NCI-H748 treated with DMSO at 0.1 percent for 48 hours (cell line): ENCODE results near the gene SMPDL3B.
"Not testable (repeated sequence)": the region's sequence is repeated elsewhere in the genome, so short reads cannot be mapped to it uniquely, and the experiment has no call there.

Experiments used
- DNase-seq: peaks from one replicate; lab custom pipeline; 2025; lab: John Stamatoyannopoulos, UW

SMPDL3B gene

GRCh38 chr1:27970401-27970800 lies 35.6 kb downstream of the SMPDL3B start:
- no peak for DNase-seq

DNA sequence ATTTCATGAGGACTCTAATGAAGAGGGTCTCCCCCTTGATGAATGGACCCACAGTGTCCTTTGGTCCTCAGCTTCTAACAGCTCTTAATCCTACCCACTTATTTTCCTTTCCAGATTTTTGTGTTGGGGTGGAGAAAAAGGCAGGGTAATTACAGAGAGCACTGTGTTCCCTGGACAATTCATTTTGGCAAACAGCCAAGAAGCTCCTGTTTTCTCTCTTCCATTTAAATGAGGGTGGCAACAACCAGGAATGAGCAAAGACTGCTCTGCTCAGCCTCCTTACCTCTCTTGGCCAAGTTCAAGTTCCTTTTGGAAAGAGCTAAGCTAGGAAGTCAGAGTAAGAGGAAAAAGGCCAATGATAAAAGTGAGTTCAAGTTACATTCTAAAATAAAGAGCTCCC lies 36.9 kb downstream of the SMPDL3B start:
- DNase-seq = peak; percentile 5

GRCh38 chr1:27972141-27972540 lies 37.3 kb downstream of the SMPDL3B start:
- no peak for DNase-seq

DNA sequence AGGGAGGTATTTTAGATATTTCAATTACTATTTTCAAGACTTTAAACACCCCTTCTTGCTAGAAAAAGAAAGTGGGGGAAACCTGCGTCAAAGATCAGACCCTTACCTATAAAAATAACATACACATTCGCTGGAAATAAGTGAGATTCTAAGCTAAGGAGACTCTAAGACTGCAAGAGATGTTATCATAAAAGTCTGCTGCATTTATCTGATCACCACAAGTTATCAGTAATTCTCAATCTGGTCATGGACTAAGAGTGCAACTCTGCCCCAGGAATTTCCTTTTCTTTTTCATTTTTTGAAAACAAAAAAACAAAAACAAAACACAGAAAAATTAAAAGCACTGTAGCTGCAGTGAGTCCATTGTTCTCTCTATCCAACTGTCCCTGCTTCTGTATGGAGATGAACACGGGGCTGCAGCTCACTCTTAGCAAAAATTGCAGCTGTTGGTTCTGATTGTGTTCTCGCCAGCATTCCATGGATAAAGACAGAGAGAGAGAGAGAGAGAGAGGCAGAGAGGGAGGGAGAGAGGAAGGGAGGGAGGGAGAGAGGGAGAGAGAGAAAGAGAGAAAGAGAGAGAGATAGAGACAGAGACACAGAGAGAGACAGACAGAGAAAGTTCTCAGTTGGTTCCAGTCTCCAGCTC lies 39.1 kb downstream of the SMPDL3B start:
- DNase-seq = no peak

GRCh38 chr1:27974417-27974781 lies 39.6 kb downstream of the SMPDL3B start:
- DNase-seq = no peak

DNA sequence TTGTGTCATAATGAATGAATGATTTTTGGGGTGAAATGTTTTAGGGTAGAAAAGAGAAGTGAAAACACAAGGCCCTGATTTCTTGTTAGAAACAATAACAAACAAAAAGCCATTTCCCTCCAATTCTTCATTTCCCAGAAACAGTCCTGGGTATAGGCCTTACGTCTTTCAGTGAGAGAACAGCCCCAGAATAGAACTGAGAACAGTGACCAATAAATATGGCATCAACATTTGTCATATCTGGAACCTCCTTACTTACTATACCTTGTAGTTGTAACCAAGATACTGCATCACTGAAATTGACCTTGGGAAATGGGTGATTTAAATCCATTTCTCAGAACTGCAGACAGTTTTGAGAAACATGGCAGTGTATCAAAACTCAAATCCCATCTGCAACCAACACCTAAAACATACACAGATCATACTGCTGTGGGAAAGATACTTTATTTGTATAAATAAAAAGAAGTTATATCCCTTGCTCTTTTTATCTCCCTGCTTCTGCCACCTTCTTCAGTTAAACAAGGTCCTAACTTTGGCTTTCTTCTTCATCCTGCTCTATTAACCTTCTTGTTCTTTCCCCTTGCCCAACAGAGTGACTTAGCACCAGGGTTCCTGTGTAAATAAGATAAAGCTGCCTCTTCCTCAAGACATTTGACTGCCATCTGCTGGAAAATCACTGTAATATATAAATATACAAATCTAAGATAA lies 44.5 kb downstream of the SMPDL3B start:
- DNase-seq = no peak

DNA sequence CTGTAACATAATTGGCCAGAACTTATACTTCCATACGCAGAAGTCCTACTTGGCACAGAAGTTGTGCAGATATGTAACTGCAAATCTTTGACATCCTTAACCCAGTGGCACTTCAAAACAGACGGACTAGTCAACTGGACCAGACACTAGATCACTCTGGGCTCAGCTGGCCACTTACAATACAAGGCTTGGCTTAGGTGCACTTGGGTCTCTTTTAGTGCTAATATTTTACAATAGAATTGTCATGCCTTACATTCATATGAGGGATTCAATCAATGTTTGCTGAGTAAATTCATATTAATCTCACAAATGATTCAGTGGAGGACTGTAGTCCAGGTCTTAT lies 45.0 kb downstream of the SMPDL3B start:
- DNase-seq = no peak

GRCh38 chr1:27980216-27980845 lies 45.5 kb downstream of the SMPDL3B start:
- no peak for DNase-seq

DNA sequence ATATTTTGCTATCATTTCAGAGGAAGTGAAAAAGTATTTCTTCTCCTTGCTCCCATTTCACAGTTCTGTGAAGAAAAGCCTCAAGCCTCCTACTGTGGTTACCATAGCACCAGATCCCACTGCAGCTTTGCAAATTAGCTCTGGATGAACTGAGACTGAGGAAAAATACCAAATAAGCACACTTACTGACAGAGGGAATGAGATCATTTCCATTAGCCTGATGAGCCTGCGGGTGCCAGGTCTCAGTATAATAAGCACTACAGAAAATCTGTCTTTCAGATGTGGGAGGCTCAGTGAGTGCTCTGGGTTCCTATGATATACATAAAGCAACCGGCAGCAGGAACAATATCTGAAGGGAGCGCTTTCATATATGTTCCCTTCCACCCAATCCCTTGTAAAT lies 46.3 kb downstream of the SMPDL3B start:
- no peak for DNase-seq

- DNase-seq = no peak
These were observed 56.2 kb downstream of the SMPDL3B start for GRCh38 chr1:27990920-27991537.

GRCh38 chr1:27992276-27992675 lies 57.5 kb downstream of the SMPDL3B start:
- no peak for DNase-seq

- no peak for DNase-seq
These were observed 58.4 kb downstream of the SMPDL3B start for GRCh38 chr1:27993241-27993640.

GRCh38 chr1:27994060-27994459 lies 59.3 kb downstream of the SMPDL3B start:
- DNase-seq = no peak

DNA sequence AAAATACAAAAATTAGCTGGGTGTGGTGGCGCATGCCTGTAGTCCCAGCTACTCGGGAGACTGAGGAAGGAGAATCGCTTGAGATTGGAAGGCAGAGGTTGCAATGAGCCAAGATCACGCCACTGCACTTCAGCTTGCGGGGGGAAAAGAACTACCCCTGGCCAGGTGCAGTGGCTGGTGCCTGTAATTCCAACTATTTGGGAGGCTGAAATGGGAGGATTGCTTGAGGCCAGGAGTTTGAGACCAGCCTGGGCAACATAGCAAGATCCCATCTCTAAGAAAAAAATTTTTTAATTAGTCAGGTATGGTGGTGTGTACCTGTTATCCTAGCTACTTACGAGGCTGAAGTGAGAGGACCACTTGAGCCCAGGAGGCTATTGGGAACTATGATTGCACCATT lies 59.7 kb downstream of the SMPDL3B start:
- not testable (repeated sequence) for DNase-seq

DNA sequence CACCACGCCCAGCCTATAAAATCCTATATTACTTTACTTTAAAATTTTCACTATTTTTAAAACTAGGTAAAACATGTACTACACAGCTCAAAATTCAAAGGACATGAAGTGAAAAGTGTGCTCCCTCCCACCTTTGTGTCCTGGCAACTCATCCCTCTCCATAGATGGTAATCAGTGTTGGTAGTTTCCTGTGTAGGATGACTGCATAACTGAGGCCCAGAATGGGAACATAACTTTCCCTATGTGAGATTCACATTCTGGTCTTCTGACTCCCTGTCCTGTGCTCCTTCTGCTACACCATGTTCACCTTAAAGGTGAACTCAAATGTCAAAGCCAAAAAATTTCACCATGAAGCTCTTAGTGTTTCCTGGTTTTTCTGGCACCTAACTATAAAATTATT lies 64.3 kb downstream of the SMPDL3B start:
- DNase-seq = no peak

DNA sequence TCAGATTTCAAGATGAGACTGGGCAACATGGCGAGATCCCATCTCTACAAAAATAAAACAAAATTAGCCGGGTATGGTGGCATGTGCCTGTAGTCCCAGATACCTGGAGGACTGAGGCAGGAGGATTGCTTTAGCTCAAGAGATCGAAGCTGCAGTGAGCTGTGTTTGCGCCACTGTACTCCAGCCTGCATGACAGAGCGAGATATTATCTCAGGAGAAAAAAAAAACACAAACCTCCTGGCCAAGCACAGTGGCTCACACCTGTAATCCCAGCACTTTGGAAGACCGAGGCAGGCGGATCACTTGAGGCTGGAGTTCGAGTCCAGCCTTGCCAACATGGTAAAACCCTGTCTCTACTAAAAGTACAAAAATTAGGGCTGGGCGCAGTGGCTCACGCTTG lies 67.8 kb downstream of the SMPDL3B start:
- no peak for DNase-seq

- not testable (repeated sequence) for DNase-seq
These were observed 68.3 kb downstream of the SMPDL3B start for GRCh38 chr1:28003117-28003516.
